ENCODE data around the gene GUCY1A1.

Gene GUCY1A1

DNA sequence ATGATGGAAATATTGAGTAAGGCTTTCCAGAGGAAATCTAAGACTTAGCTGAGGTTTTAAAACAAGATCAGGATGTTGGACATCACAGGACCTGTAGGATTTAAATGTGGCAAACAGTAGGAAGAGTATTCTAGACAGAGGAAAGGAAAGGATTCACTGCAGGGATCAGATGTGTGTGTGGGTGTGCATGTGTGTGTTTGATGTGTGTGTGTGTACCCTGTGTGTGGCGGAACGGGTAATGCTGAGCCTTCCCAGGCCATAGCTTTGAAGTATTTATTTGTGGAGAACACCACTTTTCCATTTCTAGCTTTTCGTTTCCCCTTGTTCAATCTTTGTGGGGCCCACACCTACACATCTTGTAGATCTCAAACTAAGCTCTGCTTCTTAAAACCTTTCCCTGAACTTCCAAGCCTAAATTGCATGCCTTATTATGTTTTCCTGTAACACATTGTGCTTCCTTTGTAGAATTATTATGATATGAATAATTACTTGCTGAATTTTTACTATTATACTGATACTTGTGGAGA is 6.9 kb downstream of the GUCY1A1 start:
- TF ChIP-seq ZFX (IDR thresholded peaks at IDR 0.05), result no peak
- TF ChIP-seq, protein P1, sequence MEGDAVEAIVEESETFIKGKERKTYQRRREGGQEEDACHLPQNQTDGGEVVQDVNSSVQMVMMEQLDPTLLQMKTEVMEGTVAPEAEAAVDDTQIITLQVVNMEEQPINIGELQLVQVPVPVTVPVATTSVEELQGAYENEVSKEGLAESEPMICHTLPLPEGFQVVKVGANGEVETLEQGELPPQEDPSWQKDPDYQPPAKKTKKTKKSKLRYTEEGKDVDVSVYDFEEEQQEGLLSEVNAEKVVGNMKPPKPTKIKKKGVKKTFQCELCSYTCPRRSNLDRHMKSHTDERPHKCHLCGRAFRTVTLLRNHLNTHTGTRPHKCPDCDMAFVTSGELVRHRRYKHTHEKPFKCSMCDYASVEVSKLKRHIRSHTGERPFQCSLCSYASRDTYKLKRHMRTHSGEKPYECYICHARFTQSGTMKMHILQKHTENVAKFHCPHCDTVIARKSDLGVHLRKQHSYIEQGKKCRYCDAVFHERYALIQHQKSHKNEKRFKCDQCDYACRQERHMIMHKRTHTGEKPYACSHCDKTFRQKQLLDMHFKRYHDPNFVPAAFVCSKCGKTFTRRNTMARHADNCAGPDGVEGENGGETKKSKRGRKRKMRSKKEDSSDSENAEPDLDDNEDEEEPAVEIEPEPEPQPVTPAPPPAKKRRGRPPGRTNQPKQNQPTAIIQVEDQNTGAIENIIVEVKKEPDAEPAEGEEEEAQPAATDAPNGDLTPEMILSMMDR (conservative IDR thresholded peaks at IDR 0.05), result no peak

DNA sequence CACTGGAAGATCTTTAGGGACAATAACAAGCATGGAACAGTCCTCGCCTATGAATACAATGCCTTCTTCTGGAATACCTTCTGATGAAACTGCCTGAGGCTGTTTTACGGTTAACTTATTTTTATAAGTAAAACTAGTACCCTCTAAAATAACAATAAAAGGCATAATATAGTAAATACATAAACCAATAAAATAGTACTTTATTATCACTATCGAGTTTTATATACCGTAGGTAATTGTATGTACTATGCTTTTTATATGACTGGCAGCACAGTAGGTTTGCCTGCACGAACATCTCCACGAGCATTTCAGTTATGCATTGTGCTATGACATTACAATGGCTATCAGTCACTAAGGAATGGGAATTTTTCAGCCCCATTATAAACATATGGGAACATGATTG is 8.0 kb downstream of the GUCY1A1 start:
- H3K27ac ChIP-seq, result no peak overlapping the region
- no peak for TF ChIP-seq ZFX (IDR thresholded peaks at IDR 0.05)
- TF ChIP-seq, protein P1 (conservative IDR thresholded peaks at IDR 0.05), result no peak

More for the DNA sequence above, 6.9 kb downstream of the GUCY1A1 start:
- H3K27ac ChIP-seq, result peak overlapping the region; percentile 82

DNA sequence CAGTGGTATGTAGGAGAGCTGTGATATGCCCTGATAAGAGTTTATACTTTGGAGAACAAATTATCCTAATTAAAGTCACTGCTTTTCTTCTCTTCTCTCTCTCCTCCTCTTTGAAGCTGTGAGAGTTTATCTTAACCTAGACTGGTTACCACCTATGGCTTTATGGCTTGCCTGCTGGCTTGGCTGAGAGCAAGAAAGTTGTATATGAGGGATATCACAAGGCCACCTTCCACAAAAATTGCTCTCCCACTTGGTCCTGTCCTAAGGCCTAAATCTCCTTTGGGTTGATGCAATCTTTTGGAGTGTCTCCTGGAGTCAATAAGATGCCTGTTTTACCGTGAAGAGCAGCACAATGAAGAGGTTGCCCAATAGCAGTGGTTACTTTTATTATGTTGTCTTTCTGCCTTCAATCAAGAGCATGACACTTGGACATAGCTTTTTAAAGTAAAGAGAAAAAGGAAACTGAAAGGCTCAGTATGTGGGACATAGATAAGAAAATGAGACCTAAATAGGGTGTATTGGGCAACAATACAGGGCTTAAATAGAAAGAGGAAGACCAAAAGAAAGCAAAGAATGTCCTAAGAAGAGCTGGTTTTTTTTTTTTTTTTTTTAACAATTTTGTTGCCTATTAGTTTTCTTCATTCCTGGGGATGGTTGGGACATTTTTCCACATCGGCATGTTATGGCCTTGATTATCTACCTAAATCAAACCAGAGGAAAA is 9.2 kb downstream of the GUCY1A1 start:
- TF ChIP-seq ZFX (IDR thresholded peaks at IDR 0.05), result no peak
- TF ChIP-seq, protein P1 (conservative IDR thresholded peaks at IDR 0.05), result no peak
- peak overlapping the region; percentile 58; the same call in 1 of the 2 replicates for H3K27ac ChIP-seq

DNA sequence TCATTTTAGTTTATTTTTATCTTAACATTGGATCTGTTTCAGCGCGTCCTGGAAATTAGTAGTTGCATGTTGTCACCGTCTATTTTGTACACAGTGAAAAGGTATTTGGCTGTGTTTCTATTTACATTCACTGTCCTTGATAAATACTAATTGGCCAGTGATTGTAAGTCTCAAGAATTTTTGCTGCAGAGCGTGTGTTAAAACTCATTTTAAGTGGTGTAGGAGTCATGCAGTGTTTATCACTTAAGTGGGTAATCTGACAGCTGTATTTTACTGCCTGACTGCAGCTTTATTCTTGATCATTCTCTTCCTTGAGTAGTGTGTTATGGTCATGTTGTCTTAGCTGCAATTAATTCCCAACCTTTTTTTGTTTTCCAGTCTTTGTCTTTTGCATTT is 9.8 kb downstream of the GUCY1A1 start:
- no peak for TF ChIP-seq ZFX (IDR thresholded peaks at IDR 0.05)
- TF ChIP-seq, protein P1 (conservative IDR thresholded peaks at IDR 0.05), result no peak
- no peak overlapping the region; the same call in 1 of the 2 replicates for H3K27ac ChIP-seq

DNA sequence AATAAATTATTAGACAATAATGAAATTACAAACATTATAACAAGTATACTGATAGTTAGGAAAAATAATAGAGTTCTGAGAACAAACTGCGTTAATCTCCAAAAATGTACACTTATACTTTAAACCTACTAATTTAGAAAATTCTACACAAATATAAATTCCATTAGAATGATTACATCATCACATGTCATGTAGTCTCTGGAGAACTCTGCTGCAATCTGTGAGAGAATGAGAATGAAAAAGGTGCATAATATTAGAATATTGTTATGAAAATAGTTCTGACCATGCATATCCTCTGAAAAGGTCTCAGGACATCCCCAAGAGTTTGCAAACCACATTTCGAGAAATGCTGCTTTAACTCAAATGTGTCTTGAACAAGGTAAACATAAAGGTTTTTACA is 11.4 kb downstream of the GUCY1A1 start:
- TF ChIP-seq ZFX (IDR thresholded peaks at IDR 0.05), result no peak
- TF ChIP-seq, protein P1 (conservative IDR thresholded peaks at IDR 0.05), result no peak
- no peak overlapping the region for H3K27ac ChIP-seq

DNA sequence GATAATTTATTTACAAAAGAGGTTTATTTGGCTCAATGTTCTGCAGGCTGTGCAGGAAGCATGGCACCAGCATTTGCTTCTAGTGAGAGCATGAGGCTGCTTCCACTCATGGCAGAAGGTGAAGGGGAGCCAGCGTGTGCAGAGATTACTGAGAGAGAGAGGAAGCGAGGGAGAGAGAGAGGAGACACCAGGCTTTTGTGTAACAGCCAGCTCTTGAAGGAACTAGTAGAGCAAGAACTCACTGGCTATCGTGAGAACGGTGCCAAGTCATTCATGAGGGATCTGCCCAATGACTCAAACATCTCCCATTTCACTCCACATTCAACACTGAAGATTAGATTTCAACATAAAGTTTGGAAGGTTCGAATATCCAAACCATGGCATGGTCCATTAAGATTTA is 12.7 kb downstream of the GUCY1A1 start:
- TF ChIP-seq, protein P1 (conservative IDR thresholded peaks at IDR 0.05), result no peak
- no peak for TF ChIP-seq ZFX (IDR thresholded peaks at IDR 0.05)
- H3K27ac ChIP-seq, result peak overlapping the region; percentile 61

DNA sequence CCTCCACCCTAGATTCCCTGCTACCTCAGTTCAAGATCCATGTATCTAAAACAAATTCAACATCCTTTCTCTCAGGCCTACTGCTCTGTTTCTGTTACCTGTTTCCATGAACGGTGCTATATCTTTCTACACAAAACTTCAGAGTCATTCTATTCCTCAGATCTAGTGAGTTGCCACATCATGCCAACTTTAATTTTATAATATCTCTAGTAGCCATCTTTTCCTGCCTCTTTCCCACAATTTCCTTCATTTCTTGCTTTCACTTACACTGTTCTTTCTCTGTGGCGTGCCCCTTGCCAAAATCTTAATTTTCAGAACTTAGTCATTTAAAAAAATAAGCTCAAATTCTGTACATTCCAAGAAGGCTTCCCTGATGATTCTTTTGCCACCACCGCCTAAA is 15.2 kb downstream of the GUCY1A1 start:
- H3K27ac ChIP-seq, result no peak overlapping the region
- no peak for TF ChIP-seq ZFX (IDR thresholded peaks at IDR 0.05)
- TF ChIP-seq, protein P1 (conservative IDR thresholded peaks at IDR 0.05), result no peak
